SK-N-SH treated with all-trans-retinoic acid at 6 μM for 48 hours (cell line): ENCODE measurements around the gene DLG1.

Experiments
- ARNTL ChIP-seq: fragments of 450-650 bp; formaldehyde crosslinking; IDR thresholded peaks from 2 replicates; pipeline ENCODE4 v1.5.0; 2020; ENCODE audit warnings: low read depth, mild to moderate bottlenecking, moderate library complexity, borderline replicate concordance
- CREB5 ChIP-seq: fragments of 250-450 bp; sonication (Bioruptor Pico); IDR thresholded peaks from 2 replicates; pipeline ENCODE4 v1.5.1; 2020; ENCODE audit warnings: low read depth, mild to moderate bottlenecking, moderate library complexity
- ESRRG ChIP-seq: fragments of 250-450 bp; sonication (Bioruptor Pico); IDR thresholded peaks from 2 replicates; pipeline ENCODE4 v1.6.1; 2021; ENCODE audit warnings: mild to moderate bottlenecking

- no peak for TF ChIP-seq ESRRG (CRISPR knock-in tag)
- no peak for TF ChIP-seq CREB5 (CRISPR knock-in tag)
- no peak for TF ChIP-seq ARNTL
Measured at GRCh38 chr3:197014024-197014423, 284.4 kb downstream of the DLG1 start.
